OCI-LY1 (cell line): ENCODE results near the gene SFMBT2.

Experiments
- H2AFZ ChIP-seq: fragments of 200-600 bp; sonication (generic), shearing (Covaris generic); 2 replicates; pipeline ENCODE4 v1.6.0; 2014; ENCODE audit warnings: antibody characterized with exemption, mild to moderate bottlenecking, low read length
- H3F3A ChIP-seq: fragments of 200-600 bp; sonication (generic), shearing (Covaris generic); 2 replicates; pipeline ENCODE4 v1.6.0; 2014; ENCODE audit warnings: mild to moderate bottlenecking, antibody characterized with exemption, low read length, moderate library complexity; ENCODE audit not compliant: insufficient read depth
- H3K27ac ChIP-seq: fragments of 200-600 bp; sonication (generic); 2 replicates; pipeline ENCODE4 v1.5.1; 2014; ENCODE audit warnings: low read length, mixed run types, mild to moderate bottlenecking, low read depth; ENCODE audit not compliant: poor library complexity, severe bottlenecking
- H3K27me3 ChIP-seq: fragments of 200-600 bp; sonication (generic); 2 replicates; pipeline ENCODE4 v1.6.0; 2014; ENCODE audit warnings: antibody characterized with exemption, mild to moderate bottlenecking, low read length, moderate library complexity; ENCODE audit not compliant: insufficient read depth
- H3K36me3 ChIP-seq: fragments of 200-600 bp; sonication (generic); 2 replicates; pipeline ENCODE4 v1.6.1; 2014; ENCODE audit warnings: mild to moderate bottlenecking, antibody characterized with exemption, low read length, moderate library complexity, mixed read lengths; ENCODE audit not compliant: insufficient read depth
- H3K4me1 ChIP-seq: fragments of 200-600 bp; sonication (generic); 2 replicates; pipeline ENCODE4 v1.5.1; 2014; ENCODE audit warnings: mild to moderate bottlenecking, low read length, moderate library complexity; ENCODE audit not compliant: insufficient read depth, severe bottlenecking
- H3K4me2 ChIP-seq: fragments of 200-600 bp; sonication (generic), shearing (Covaris generic); 2 replicates; pipeline ENCODE4 v1.6.1; 2014; ENCODE audit warnings: low read length
- H3K4me3 ChIP-seq: fragments of 200-600 bp; sonication (generic); 2 replicates; pipeline ENCODE4 v1.5.1; 2014; ENCODE audit warnings: low read length, low read depth, mild to moderate bottlenecking, mixed read lengths; ENCODE audit not compliant: poor library complexity, severe bottlenecking
- H3K79me2 ChIP-seq: fragments of 200-600 bp; shearing (Covaris generic); 2 replicates; pipeline ENCODE4 v1.6.1; 2016; ENCODE audit warnings: mixed run types, low read length, mixed read lengths; ENCODE audit not compliant: insufficient read depth
- H3K9ac ChIP-seq: fragments of 200-600 bp; sonication (generic), shearing (Covaris generic); 2 replicates; pipeline ENCODE4 v1.6.1; 2014; ENCODE audit warnings: mild to moderate bottlenecking, low read length, mixed read lengths
- H3K9me2 ChIP-seq: fragments of 200-600 bp; sonication (generic), shearing (Covaris generic); 2 replicates; pipeline ENCODE4 v1.6.1; 2014; ENCODE audit warnings: low read depth, mild to moderate bottlenecking, low read length, mixed read lengths
- H3K9me3 ChIP-seq: fragments of 200-600 bp; shearing (Covaris generic); 2 replicates; pipeline ENCODE4 v1.6.1; 2014; ENCODE audit warnings: low read length, mixed read lengths
- H4K20me1 ChIP-seq: fragments of 200-600 bp; sonication (generic), shearing (Covaris generic); 2 replicates; pipeline ENCODE4 v1.6.0; 2016; ENCODE audit warnings: mild to moderate bottlenecking, low read length; ENCODE audit not compliant: insufficient read depth
- CTCF ChIP-seq: fragments of 200-600 bp; sonication (generic), shearing (Covaris generic); IDR thresholded peaks from 2 replicates; pipeline ENCODE4 v1.5.1; 2017; ENCODE audit warnings: mild to moderate bottlenecking, antibody characterized with exemption, low read length, moderate library complexity, mixed read lengths
- EZH2 ChIP-seq: fragments of 200-600 bp; sonication (generic), shearing (Covaris generic); IDR thresholded peaks from 2 replicates; pipeline ENCODE4 v1.8.0; 2017; ENCODE audit warnings: borderline replicate concordance, mixed run types, mild to moderate bottlenecking, antibody characterized with exemption, low read length, moderate library complexity, mixed read lengths

SFMBT2 gene

DNA sequence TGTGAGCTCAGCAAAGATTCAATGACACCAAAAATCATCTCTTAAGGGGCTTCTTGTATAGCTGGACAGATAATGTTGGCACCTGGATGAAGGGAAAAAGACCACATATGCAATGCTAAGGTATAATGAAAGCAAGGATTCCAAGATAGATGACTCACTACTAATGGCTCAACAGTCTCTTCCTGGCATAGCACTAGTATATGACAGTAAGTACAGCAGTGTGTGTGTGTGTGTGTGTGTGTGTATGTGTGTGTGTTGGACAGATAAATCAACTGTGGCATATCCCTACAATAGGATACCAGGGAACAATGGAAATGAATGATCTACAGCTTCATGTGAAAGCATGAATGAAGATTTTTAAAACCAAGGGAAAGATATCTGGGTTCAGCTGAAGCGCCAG, 257.1 kb downstream of the SFMBT2 start:
- Histone ChIP-seq H3K9me2 (no peaks in the 10 kb centered on the region), H3K27me3 (no peaks in the 10 kb centered on the region), H3K9ac (no peak overlapping the region), H4K20me1 (no peaks in the 10 kb centered on the region), H3K4me2 (no peak overlapping the region), H3K36me3 (peaks cover under 1% of the 10 kb centered on the region; the same call in 1 of the 2 replicates), H3K79me2 (no peaks in the 10 kb centered on the region), H3K4me1 (no peaks in the 10 kb centered on the region), H2AFZ (no peak overlapping the region), H3K9me3 (no peaks in the 10 kb centered on the region), H3K4me3 (no peak overlapping the region), H3K27ac (no peak overlapping the region), H3F3A (no peaks in the 10 kb centered on the region)
- TF ChIP-seq EZH2 (no peak), CTCF (no peak)

- Histone ChIP-seq H3F3A (no peaks in the 10 kb centered on the region), H3K9ac (no peak overlapping the region), H3K9me3 (no peaks in the 10 kb centered on the region), H3K79me2 (no peaks in the 10 kb centered on the region), H3K36me3 (no peaks in the 10 kb centered on the region), H3K27me3 (no peaks in the 10 kb centered on the region), H3K4me3 (no peak overlapping the region), H3K27ac (no peak overlapping the region), H3K9me2 (no peaks in the 10 kb centered on the region), H3K4me1 (no peaks in the 10 kb centered on the region), H2AFZ (no peak overlapping the region), H4K20me1 (no peaks in the 10 kb centered on the region), H3K4me2 (no peak overlapping the region)
- TF ChIP-seq CTCF (no peak), EZH2 (no peak)
These were observed 257.9 kb downstream of the SFMBT2 start for GRCh38 chr10:7152982-7153381.

DNA sequence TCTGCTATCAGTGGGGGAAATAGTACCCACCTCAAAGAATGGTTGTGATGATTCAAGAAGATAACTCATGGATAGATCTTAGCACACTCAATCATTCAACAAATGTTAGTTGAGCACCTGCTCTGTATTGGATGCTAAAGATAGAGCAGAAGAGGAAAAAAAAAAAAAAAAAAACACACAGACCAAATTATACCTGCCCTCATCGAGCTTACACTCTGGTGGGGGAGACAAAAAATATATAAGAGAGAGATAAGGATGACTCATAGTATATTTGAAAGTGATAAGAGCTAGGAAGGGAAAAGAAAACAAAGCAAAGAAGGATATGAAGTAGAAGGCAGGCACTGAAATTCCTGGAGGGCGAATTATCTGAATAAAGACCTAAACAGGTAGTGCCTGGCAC, 258.5 kb downstream of the SFMBT2 start:
- no peaks in the 10 kb centered on the region for H3K9me3 ChIP-seq
- H3K79me2 ChIP-seq: no peaks in the 10 kb centered on the region
- no peaks in the 10 kb centered on the region for H3F3A ChIP-seq
- H3K9me2 ChIP-seq: no peaks in the 10 kb centered on the region
- H3K4me3 ChIP-seq: no peak overlapping the region
- H4K20me1 ChIP-seq: no peaks in the 10 kb centered on the region
- H3K9ac ChIP-seq: no peak overlapping the region
- H3K27me3 ChIP-seq: no peaks in the 10 kb centered on the region
- TF ChIP-seq CTCF (no peak), EZH2 (no peak)
- H2AFZ ChIP-seq: no peak overlapping the region
- no peaks in the 10 kb centered on the region for H3K36me3 ChIP-seq
- H3K4me2 ChIP-seq: no peak overlapping the region
- no peak overlapping the region for H3K27ac ChIP-seq
- no peaks in the 10 kb centered on the region for H3K4me1 ChIP-seq
